ENCODE measurements around the gene ZNF627. TPM values are rescaled to one million over a fixed set of nuclear protein-coding genes. Genes with fewer than 3 reads are reported as not detected.

ZNF627 gene
- total RNA-seq, 6 experiments from 2014 or later, result 5.7 to 8.7 (median 7.5) TPM

- TF ChIP-seq CTCF (IDR thresholded peaks at IDR 0.05), result no peak
- H3K9me3 Mint-ChIP-seq, result peaks cover 34% of the 10 kb centered on the region
Measured at GRCh38 chr19:11656535-11656934, 59.3 kb downstream of the ZNF627 start.

GRCh38 chr19:11657307-11657706, 60.0 kb downstream of the ZNF627 start:
- H3K4me3 Mint-ChIP-seq, result no peak overlapping the region
- TF ChIP-seq CTCF (IDR thresholded peaks at IDR 0.05), result no peak
- H3K27ac Mint-ChIP-seq, result no peak overlapping the region
- H3K27me3 Mint-ChIP-seq (ENCODE audit: insufficient read depth), result peaks cover 5% of the 10 kb centered on the region; the same call in 1 of the 2 replicates
- H3K4me1 Mint-ChIP-seq (ENCODE audit: low read depth), result no peaks in the 10 kb centered on the region
- no peak for DNase-seq
- H3K36me3 Mint-ChIP-seq (ENCODE audit: low read depth), result peaks cover 32% of the 10 kb centered on the region
- H3K9me3 Mint-ChIP-seq, result peaks cover 27% of the 10 kb centered on the region

More at GRCh38 chr19:11656535-11656934, 59.3 kb downstream of the ZNF627 start:
- H3K4me3 Mint-ChIP-seq, result no peak overlapping the region
- H3K4me1 Mint-ChIP-seq (ENCODE audit: low read depth), result no peaks in the 10 kb centered on the region
- H3K36me3 Mint-ChIP-seq (ENCODE audit: low read depth), result peaks cover 40% of the 10 kb centered on the region
- peaks cover 5% of the 10 kb centered on the region; the same call in 1 of the 2 replicates for H3K27me3 Mint-ChIP-seq (ENCODE audit: insufficient read depth)
- DNase-seq, result no peak
- H3K27ac Mint-ChIP-seq, result no peak overlapping the region

- H3K9me3 Mint-ChIP-seq, result peaks cover 10% of the 10 kb centered on the region
- DNase-seq, result no peak
- peaks cover 5% of the 10 kb centered on the region; the same call in 1 of the 2 replicates for H3K27me3 Mint-ChIP-seq (ENCODE audit: insufficient read depth)
- TF ChIP-seq CTCF (IDR thresholded peaks at IDR 0.05), result no peak
- H3K27ac Mint-ChIP-seq, result no peak overlapping the region
- no peaks in the 10 kb centered on the region for H3K4me1 Mint-ChIP-seq (ENCODE audit: low read depth)
- peaks cover 23% of the 10 kb centered on the region for H3K36me3 Mint-ChIP-seq (ENCODE audit: low read depth)
- H3K4me3 Mint-ChIP-seq, result no peak overlapping the region
Measured at GRCh38 chr19:11658970-11659369, 61.7 kb downstream of the ZNF627 start.

- H3K36me3 Mint-ChIP-seq (ENCODE audit: low read depth), result peaks cover 17% of the 10 kb centered on the region
- peaks cover 4% of the 10 kb centered on the region; the same call in 1 of the 2 replicates for H3K9me3 Mint-ChIP-seq
- DNase-seq, result peak; percentile 17
- H3K4me1 Mint-ChIP-seq (ENCODE audit: low read depth), result no peaks in the 10 kb centered on the region
- peak; percentile 74 for TF ChIP-seq CTCF (IDR thresholded peaks at IDR 0.05)
- H3K27me3 Mint-ChIP-seq (ENCODE audit: insufficient read depth), result peaks cover 5% of the 10 kb centered on the region; the same call in 1 of the 2 replicates
- H3K4me3 Mint-ChIP-seq, result no peak overlapping the region
- no peak overlapping the region for H3K27ac Mint-ChIP-seq
Measured at GRCh38 chr19:11659612-11660011, 62.3 kb downstream of the ZNF627 start.

- Mint-ChIP-seq H3K9me3 (no peaks in the 10 kb centered on the region), H3K4me1 (ENCODE audit: low read depth) (no peaks in the 10 kb centered on the region), H3K4me3 (no peak overlapping the region), H3K27ac (no peak overlapping the region), H3K27me3 (ENCODE audit: insufficient read depth) (peaks cover 5% of the 10 kb centered on the region; the same call in 1 of the 2 replicates), H3K36me3 (ENCODE audit: low read depth) (peaks cover 8% of the 10 kb centered on the region)
- DNase-seq, result no peak
- no peak for TF ChIP-seq CTCF (IDR thresholded peaks at IDR 0.05)
Measured at GRCh38 chr19:11662278-11662677, 65.0 kb downstream of the ZNF627 start.

Data from HFFc6 (cell line).